GM06990 (cell line): ENCODE results near the gene SLC7A1.

Experiments
- DNase-seq: peaks from one replicate; pipeline ENCODE4 v3.0.0-alpha.2; 2011; ENCODE audit not compliant: insufficient read length; ENCODE audit errors: extremely low read depth
- H3K27me3 ChIP-seq: replicated peaks from 2 replicates; pipeline ENCODE4 v1.6.0; 2011; ENCODE audit warnings: low read length; ENCODE audit not compliant: control insufficient read depth, insufficient read depth
- H3K36me3 ChIP-seq: 2 replicates; pipeline ENCODE4 v1.5.1; 2011; ENCODE audit warnings: low read length; ENCODE audit not compliant: control insufficient read depth, insufficient read depth
- H3K4me3 ChIP-seq: replicated peaks from 2 replicates; pipeline ENCODE4 v1.5.1; 2011; ENCODE audit warnings: low read depth, mild to moderate bottlenecking, control low read depth, low read length
- CTCF ChIP-seq: IDR thresholded peaks from 2 replicates; pipeline ENCODE4 v1.5.1; 2011; ENCODE audit warnings: low read length, control low read depth, mild to moderate bottlenecking, inconsistent platforms; ENCODE audit not compliant: insufficient read depth, poor library complexity, severe bottlenecking

SLC7A1 gene

DNA sequence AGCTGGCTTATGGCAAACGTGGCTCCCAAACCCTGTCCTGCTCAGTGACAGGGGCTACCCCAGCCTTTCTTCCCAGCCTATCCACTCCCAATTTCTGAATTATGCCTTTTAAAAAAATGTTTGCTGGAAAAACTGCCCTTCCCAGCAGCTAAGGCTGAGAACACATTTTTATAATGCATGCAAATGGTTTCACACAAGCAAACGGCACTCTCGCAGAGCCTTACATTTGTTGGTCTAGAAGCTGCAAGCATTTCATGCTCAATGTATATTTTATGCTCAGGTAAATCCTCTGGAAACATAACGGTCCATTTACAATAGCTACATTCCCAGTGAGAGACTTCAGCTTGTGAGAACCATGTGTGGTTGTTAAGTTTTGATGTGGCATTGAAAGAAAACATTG is 61.4 kb downstream of the SLC7A1 start:
- TF ChIP-seq CTCF = no peak
- Histone ChIP-seq H3K4me3 (no peak overlapping the region), H3K27me3 (no peaks in the 10 kb centered on the region), H3K36me3 (peaks cover 21% of the 10 kb centered on the region)
- DNase-seq = no peak

DNA sequence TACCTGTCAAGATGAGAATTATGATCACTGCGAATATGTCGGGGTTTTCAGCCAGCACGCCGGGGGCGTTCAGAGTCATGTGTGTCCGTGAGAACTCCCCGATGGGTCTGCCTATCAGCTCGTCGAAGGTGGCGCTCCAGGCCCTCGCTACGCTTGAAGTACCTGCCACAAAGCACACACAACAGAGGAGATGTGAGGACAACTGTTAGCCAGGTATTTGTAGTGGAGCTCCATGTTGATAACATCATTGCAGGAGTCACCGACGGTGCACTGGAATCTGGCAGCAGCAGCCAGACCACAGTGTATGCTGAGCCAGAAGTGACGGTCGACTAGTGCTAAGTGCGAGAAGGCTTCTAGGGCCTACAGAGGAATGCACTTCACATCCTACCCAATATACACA is 62.7 kb downstream of the SLC7A1 start:
- TF ChIP-seq CTCF = no peak
- DNase-seq = no peak
- no peaks in the 10 kb centered on the region for H3K27me3 ChIP-seq
- H3K36me3 ChIP-seq = peaks cover 23% of the 10 kb centered on the region
- no peak overlapping the region for H3K4me3 ChIP-seq

DNA sequence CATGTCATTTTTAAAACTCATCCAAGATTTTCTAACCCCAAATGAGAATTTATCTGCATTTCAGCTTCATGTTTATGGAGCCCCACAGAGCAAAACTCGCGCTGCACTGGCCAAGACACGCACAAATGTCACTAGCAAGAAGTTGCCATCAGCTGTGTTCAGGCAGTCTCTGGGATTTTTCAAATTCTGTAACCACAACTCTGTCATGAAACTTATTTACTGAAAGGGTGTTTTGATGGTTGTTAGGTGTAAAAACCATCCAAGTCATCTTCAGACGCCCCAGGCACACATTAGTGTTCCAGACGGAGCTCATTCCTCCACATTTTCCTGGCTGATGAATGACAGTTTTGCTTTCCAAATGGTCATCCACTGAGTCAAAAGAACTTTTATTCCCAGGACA is 63.4 kb downstream of the SLC7A1 start:
- Histone ChIP-seq H3K27me3 (no peaks in the 10 kb centered on the region), H3K36me3 (peaks cover 23% of the 10 kb centered on the region), H3K4me3 (no peak overlapping the region)
- TF ChIP-seq CTCF = no peak
- no peak for DNase-seq

GRCh38 chr13:29530901-29531300 is 64.6 kb downstream of the SLC7A1 start:
- no peak overlapping the region for H3K4me3 ChIP-seq
- H3K36me3 ChIP-seq = peaks cover 25% of the 10 kb centered on the region
- H3K27me3 ChIP-seq = no peaks in the 10 kb centered on the region
- TF ChIP-seq CTCF = no peak
- no peak for DNase-seq

DNA sequence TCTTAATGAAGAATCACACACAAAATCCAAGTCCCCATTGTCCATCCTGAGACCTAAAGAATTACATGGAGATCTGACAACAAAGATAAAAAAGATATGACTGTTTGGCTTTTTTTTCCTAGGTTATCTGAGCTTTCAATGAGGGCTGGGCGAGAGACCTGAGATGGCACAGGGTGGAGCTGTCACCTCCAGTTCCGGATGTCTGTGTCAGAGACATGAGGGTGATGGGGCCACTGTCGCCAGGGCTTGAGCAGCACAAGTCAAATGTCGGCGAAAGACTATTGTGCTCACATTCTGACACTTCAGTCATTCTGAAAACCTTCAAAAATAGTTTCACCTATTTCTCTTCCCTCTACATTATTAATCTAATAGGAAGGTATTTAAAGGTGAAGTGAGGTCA is 65.7 kb downstream of the SLC7A1 start:
- Histone ChIP-seq H3K27me3 (no peaks in the 10 kb centered on the region), H3K4me3 (no peak overlapping the region), H3K36me3 (peaks cover 26% of the 10 kb centered on the region)
- no peak for TF ChIP-seq CTCF
- DNase-seq = no peak

GRCh38 chr13:29527916-29528315 is 67.6 kb downstream of the SLC7A1 start:
- no peak for TF ChIP-seq CTCF
- H3K27me3 ChIP-seq = no peaks in the 10 kb centered on the region
- H3K36me3 ChIP-seq = peaks cover 36% of the 10 kb centered on the region
- no peak for DNase-seq
- H3K4me3 ChIP-seq = no peak overlapping the region
